Measurements from ENCODE around the gene SDHAF2. TPM values are rescaled to one million over a fixed set of nuclear protein-coding genes. Genes with fewer than 3 reads are reported as not detected.

SDHAF2 gene
- total RNA-seq, 3 donors from 2014 or later: 46.7 to 94.0 (median 58.7) TPM

DNA sequence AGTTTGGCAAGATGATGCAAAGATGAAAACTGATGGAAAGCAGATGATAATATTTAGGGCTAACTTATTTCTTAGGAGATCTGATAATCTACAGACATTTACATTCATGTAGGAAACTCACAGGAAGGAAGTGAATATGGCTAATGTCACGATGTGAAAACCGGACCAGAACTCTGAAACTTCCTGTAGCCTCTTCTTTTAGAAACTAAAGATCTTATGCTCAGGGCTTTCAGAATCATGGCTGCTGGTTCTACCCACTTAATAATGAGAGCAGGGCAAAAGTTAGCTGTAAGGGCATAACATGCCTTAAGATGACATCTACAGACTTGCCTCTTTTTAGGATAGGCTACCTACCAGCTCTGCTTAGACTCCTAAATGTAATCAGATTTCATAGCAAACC lies 15.4 kb upstream of the SDHAF2 start:
- TF ChIP-seq POLR2AphosphoS5 (IDR thresholded peaks at IDR 0.05) (no peak), POLR2A (IDR thresholded peaks at IDR 0.05) (no peak)
- TF ChIP-seq, protein P1, sequence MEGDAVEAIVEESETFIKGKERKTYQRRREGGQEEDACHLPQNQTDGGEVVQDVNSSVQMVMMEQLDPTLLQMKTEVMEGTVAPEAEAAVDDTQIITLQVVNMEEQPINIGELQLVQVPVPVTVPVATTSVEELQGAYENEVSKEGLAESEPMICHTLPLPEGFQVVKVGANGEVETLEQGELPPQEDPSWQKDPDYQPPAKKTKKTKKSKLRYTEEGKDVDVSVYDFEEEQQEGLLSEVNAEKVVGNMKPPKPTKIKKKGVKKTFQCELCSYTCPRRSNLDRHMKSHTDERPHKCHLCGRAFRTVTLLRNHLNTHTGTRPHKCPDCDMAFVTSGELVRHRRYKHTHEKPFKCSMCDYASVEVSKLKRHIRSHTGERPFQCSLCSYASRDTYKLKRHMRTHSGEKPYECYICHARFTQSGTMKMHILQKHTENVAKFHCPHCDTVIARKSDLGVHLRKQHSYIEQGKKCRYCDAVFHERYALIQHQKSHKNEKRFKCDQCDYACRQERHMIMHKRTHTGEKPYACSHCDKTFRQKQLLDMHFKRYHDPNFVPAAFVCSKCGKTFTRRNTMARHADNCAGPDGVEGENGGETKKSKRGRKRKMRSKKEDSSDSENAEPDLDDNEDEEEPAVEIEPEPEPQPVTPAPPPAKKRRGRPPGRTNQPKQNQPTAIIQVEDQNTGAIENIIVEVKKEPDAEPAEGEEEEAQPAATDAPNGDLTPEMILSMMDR (IDR thresholded peaks at IDR 0.05): no peak
- Histone ChIP-seq H3K9me3 (no peaks in the 10 kb centered on the region), H3K4me1 (no peaks in the 10 kb centered on the region), H3K36me3 (peaks cover 17% of the 10 kb centered on the region), H3K4me3 (no peak overlapping the region), H3K27me3 (no peaks in the 10 kb centered on the region), H3K27ac (no peak overlapping the region)
- no peak for DNase-seq (ENCODE audit: low spot score in 2 of 2)
- intact Hi-C loops (cut with DNase I; ENCODE audit: low total_unique reads): no loop called here

DNA sequence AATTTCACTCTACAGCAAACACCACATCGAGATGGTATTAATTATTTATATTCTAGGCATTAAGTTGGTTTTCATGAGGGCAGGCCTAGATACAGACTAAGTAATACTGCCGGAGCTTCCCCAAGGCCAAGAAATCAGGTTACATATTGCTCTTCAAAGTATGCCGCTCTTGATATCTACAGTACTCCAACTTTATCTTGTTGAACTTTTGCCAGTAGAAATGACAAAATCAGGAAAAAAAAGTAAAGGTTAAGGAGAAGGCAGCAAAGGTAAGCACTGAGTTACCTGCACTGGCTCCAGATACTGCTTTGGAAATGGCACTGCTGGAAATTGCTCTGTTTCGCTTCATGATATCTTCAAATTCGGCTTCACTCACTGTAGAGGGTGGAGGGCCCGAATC lies 14.5 kb upstream of the SDHAF2 start:
- Histone ChIP-seq H3K27ac (no peak overlapping the region), H3K27me3 (no peaks in the 10 kb centered on the region), H3K36me3 (peaks cover 17% of the 10 kb centered on the region), H3K4me3 (no peak overlapping the region), H3K4me1 (no peaks in the 10 kb centered on the region), H3K9me3 (no peaks in the 10 kb centered on the region)
- intact Hi-C loops (cut with DNase I; ENCODE audit: low total_unique reads): no loop called here
- no peak for TF ChIP-seq POLR2AphosphoS5 (IDR thresholded peaks at IDR 0.05)
- TF ChIP-seq POLR2A (IDR thresholded peaks at IDR 0.05): no peak
- TF ChIP-seq, protein P1 (IDR thresholded peaks at IDR 0.05): no peak
- DNase-seq (ENCODE audit: low spot score in 2 of 2): no peak

DNA sequence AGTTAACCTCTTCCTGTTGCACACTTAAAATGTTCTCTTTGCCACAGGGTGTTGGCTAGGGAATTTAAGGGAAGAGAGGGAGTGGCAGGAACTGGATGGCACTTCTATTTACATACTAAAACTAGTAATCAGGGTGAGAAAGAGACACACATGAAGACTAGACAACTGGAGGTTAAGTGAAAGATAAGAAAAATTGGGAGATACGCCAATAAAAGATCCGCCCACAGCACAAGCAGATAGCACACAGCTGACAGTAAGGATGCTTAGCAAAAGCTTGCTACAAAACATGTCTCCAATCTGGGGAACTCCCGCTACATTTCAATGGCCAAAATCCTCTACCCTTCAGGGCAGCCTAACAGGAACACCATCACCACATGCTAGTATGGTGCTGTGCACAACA lies 13.0 kb upstream of the SDHAF2 start:
- intact Hi-C loops (cut with DNase I; ENCODE audit: low total_unique reads): no loop called here
- TF ChIP-seq POLR2AphosphoS5 (IDR thresholded peaks at IDR 0.05) (no peak), POLR2A (IDR thresholded peaks at IDR 0.05) (no peak)
- TF ChIP-seq, protein P1 (IDR thresholded peaks at IDR 0.05): no peak
- no peak for DNase-seq (ENCODE audit: low spot score in 2 of 2)
- no peaks in the 10 kb centered on the region for H3K27me3 ChIP-seq
- no peaks in the 10 kb centered on the region for H3K4me1 ChIP-seq
- no peaks in the 10 kb centered on the region for H3K9me3 ChIP-seq
- no peak overlapping the region for H3K27ac ChIP-seq
- H3K4me3 ChIP-seq: no peak overlapping the region
- peaks cover 11% of the 10 kb centered on the region for H3K36me3 ChIP-seq

DNA sequence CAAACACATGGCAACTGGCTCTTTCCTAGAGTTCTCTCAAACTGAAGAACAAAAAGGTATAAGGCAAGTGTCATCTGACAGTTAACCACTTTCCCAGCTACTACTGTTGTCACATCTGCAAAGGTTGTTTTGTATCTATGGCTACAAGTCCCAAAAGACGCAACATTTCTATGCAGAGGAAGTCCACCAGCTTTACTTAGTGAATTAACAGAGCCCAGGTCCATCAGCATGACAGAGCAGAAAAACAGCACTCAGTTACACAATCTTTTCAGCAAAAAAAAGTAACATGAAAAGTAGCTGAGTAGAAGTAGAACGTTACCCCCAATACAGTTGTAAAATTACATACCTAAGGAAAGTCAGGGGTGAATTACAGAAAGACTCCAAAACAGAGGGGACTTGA lies 12.3 kb upstream of the SDHAF2 start:
- Histone ChIP-seq H3K36me3 (peaks cover 11% of the 10 kb centered on the region), H3K9me3 (no peaks in the 10 kb centered on the region), H3K27me3 (no peaks in the 10 kb centered on the region), H3K4me1 (no peaks in the 10 kb centered on the region), H3K4me3 (no peak overlapping the region), H3K27ac (no peak overlapping the region)
- intact Hi-C loops (cut with DNase I; ENCODE audit: low total_unique reads): no loop called here
- TF ChIP-seq POLR2AphosphoS5 (IDR thresholded peaks at IDR 0.05): no peak
- TF ChIP-seq, protein P1 (IDR thresholded peaks at IDR 0.05): no peak
- TF ChIP-seq POLR2A (IDR thresholded peaks at IDR 0.05): no peak
- no peak for DNase-seq (ENCODE audit: low spot score in 2 of 2)

DNA sequence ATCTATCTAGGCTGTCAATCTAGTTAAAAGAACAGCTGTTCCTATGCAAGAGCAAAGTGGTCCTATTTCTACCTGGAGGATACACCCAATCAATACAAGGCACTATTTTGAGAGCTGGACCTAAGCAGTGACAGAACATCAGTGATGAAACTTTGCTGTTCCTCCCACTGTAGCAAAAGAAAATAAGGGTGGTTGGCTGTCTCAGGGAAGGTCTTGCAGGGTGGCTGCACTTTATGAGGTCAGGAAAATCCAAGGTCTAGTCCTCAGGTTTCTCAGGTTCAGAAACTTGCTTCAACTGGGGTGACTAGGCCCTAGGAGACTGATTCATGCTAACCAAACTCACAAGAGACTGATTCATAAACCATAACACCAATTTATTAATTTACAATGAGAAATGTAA lies 11.8 kb upstream of the SDHAF2 start:
- H3K27me3 ChIP-seq: no peaks in the 10 kb centered on the region
- intact Hi-C loops (cut with DNase I; ENCODE audit: low total_unique reads): no loop called here
- H3K4me3 ChIP-seq: no peak overlapping the region
- DNase-seq (ENCODE audit: low spot score in 2 of 2): no peak
- no peaks in the 10 kb centered on the region for H3K9me3 ChIP-seq
- no peak overlapping the region for H3K27ac ChIP-seq
- no peaks in the 10 kb centered on the region for H3K4me1 ChIP-seq
- peaks cover 11% of the 10 kb centered on the region for H3K36me3 ChIP-seq
- TF ChIP-seq POLR2AphosphoS5 (IDR thresholded peaks at IDR 0.05) (no peak), POLR2A (IDR thresholded peaks at IDR 0.05) (no peak)
- TF ChIP-seq, protein P1 (IDR thresholded peaks at IDR 0.05): no peak
